COLO668 (cell line): ENCODE data around the gene ZC3H14.
"Not testable (repeated sequence)": the region's sequence is repeated elsewhere in the genome, so short reads cannot be mapped to it uniquely, and the experiment has no call there.

ENCODE experiments used
- DNase-seq: peaks from one replicate; lab custom pipeline; 2025; ENCODE audit not compliant: unreplicated experiment; lab: John Stamatoyannopoulos, UW

ZC3H14 gene, protein sequence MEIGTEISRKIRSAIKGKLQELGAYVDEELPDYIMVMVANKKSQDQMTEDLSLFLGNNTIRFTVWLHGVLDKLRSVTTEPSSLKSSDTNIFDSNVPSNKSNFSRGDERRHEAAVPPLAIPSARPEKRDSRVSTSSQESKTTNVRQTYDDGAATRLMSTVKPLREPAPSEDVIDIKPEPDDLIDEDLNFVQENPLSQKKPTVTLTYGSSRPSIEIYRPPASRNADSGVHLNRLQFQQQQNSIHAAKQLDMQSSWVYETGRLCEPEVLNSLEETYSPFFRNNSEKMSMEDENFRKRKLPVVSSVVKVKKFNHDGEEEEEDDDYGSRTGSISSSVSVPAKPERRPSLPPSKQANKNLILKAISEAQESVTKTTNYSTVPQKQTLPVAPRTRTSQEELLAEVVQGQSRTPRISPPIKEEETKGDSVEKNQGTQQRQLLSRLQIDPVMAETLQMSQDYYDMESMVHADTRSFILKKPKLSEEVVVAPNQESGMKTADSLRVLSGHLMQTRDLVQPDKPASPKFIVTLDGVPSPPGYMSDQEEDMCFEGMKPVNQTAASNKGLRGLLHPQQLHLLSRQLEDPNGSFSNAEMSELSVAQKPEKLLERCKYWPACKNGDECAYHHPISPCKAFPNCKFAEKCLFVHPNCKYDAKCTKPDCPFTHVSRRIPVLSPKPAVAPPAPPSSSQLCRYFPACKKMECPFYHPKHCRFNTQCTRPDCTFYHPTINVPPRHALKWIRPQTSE

GRCh38 chr14:88562831-88563686 is at the start of gene ZC3H14:
Gene ZC3H14, plus strand, starts transcription at chr14:88563037. Its CDS starts 97 bp downstream, at chr14:88563134.
- peak; percentile 95 for DNase-seq

- DNase-seq: no peak
These were observed 47.2 kb upstream of the ZC3H14 start for GRCh38 chr14:88515499-88516221.

- peak; percentile 16 for DNase-seq
These were observed 45.9 kb upstream of the ZC3H14 start for GRCh38 chr14:88516861-88517357.

DNA sequence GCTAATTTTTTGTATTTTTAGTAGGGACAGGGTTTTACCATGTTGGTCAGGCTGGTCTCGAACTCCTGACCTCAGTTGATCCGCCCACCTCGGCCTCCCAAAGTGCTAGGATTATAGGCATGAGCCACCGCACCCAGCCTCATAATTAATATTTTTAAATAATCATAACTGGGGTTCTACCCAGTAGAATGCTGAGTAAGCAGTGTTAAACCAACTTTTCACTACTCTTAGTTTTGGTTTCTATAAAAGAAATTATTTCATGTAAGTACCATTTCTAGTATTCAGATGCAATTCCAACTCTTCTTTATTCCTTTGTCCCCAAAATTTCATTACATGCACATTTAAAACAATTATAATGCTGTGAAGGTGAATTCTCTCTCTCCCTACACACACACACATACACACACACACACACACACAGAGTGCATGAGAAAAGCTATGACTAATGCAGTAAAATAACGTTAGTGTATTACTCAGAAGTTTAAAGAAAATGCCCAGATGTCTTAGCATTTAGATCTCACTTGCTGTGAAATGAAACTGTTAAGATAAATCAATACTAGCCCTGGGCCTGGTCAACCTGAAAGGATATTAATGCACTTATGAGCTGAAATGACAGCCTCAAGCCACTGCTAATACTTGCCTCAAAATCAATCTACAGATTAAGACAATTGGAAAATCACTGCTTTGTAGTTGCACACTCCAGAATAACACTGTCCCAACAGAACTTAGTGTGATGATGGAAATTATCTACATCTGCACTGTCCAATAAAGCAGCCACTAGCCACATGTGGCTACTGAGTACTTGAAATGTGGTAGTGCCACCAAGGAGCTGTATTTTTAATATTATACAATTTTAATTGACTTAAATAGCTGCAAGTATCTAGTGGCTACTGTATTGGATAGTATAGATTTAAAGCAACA is 44.0 kb upstream of the ZC3H14 start:
- DNase-seq: no peak

DNA sequence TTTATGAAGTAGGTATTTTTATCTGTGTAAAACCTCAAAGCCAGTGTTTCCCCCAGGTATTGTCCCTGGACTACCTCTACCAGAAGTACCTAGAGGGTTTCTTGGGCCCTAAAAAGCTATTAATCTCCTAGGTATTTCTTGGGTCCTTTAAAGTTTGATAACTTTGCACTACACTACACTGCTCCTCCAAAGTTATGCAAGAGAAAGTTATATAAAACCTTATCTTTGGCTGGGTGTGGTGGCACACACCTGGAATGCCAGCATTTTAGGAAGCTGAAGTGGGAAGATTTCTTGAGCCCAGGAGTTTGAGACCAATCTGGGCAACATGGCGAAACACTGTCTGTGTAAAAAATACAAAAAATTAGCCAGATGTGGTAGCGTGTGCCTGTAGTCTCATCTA is 42.9 kb upstream of the ZC3H14 start:
- no peak for DNase-seq

DNA sequence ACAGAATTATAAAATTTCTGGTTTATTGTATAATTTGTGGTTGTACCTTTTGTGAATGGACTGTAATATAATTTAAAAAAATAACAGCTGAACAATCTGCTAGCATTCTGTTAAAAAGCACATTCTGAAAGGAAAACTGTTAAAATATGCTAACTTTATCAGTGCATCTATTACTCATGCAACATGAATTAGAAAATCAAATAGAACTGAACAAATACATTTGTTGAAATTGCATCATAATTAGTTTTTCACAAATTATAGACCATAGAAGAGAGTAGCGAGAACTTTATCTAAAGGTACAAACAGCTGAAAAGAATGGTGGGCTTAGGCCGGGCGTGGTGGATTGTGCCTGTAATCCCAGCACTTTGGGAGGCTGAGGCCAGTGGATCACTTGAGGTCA is 41.0 kb upstream of the ZC3H14 start:
- no peak for DNase-seq

DNA sequence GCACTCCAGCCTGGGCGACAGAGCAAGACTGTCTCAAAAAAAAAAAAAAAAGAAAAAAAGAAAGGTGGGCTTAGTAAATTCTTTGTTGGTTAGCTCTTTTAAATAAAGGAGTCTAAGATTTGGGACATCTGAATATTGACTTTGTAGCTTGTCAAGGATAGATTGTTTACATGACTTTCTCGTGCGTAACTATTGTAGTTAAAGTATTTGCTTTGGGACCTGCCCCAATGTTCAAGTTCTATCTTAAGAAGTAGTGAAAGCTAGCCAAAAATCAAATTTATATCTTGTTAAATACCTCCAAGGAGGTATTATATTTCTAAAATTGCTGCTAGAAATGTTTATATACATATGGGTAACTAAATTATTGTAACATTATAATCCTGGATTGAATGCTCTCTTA is 40.4 kb upstream of the ZC3H14 start:
- DNase-seq: no peak

DNA sequence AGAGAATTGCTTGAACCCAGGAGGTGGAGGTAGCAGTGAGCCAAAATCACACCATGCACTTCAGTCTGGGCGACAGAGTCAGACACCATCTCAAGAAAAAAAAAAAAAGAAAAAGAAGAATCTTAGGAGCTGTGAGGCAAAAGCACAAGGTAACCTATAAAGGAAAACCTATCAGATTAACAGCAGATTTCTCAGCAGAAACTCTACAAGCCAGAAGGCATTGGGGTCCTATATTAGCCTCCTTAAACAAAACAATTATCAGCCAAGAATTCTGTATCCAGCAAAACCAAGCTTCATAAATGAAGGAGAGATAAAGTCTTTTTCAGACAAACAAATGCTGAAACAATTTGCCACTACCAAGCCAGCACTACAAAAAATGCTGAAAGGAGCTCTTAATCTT is 32.9 kb upstream of the ZC3H14 start:
- not testable (repeated sequence) for DNase-seq

DNA sequence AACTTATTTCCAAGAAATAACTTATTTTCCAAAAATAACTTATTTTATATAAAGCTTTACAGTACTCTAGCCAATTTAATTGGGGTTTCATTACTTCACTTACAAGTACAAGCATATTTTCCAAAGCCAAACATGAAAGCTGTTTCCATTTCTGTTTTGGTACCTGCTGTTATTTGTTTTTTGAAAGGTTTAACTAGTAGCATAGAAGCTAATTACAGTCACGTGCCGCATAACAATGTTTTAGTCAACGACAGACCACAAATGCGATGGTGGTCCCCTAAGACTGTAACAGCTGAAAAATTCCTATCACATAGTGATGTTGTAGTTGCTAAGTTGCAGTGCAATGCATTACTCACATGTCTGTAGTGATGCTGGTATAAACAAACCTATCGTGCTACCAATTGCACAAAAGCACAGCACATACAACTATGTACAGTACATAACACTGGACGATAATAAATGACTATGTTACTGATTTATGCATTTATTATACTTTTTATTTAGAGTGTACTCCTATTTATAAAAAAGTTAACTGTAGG is 29.7 kb upstream of the ZC3H14 start:
- no peak for DNase-seq

DNA sequence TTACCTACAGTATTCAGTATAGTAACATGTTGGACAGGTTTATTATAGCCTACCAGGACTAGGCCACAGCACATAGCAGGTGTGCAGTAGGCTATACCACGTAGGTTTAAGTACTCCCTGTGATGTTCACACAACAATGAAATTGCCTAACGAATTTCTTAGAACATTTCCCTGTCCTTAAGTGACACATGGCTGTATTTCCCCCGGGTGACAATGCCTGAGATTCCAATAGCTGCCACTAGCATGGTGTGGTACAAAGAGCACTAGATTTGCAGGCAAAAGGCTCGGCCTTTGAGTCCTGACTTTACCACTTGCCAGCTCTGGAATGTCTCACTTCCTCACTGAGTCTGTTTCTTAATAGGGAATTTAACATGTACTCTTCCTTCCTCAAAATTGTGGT is 27.7 kb upstream of the ZC3H14 start:
- no peak for DNase-seq

- no peak for DNase-seq
These were observed 27.0 kb upstream of the ZC3H14 start for GRCh38 chr14:88535813-88536212.

GRCh38 chr14:88541324-88541723 is 21.5 kb upstream of the ZC3H14 start:
- no peak for DNase-seq

GRCh38 chr14:88542857-88543795 is 19.7 kb upstream of the ZC3H14 start:
- no peak for DNase-seq

- DNase-seq: no peak
These were observed 17.6 kb upstream of the ZC3H14 start for GRCh38 chr14:88545256-88545655.

DNA sequence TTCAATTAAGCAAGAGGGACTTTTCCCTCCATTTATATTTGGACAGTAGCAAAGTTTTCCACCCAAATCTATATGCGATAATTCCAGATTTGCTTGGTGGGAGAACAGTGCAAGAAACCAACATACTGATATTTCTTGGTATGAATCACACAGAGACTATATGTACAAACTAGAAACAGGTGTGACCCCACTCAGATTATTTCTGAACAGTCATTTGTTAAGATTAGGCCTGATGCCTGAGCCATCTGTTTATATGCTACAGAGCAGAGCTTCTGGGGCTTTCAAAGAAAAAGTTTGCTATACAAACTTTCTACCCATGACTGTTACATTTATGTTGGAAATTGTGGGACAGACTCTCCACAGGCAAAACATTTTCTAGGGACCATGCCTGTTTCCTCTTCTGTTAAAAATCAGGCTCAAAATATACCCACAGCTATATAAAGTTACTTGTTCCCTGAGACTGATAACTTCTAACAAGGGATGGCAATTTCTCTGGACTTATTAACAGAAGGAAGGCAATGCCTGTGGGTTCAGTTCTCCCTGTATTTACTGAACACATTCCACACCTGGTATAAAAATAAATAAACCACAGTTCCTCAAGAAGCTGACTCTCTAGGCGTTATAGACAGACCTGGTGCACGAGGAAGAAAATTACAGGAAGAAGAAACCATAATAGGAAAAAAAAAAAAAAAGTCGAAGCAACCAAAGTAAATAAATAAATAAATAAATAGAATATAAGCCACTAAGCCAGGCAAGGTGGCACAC is 16.0 kb upstream of the ZC3H14 start:
- DNase-seq: no peak

DNA sequence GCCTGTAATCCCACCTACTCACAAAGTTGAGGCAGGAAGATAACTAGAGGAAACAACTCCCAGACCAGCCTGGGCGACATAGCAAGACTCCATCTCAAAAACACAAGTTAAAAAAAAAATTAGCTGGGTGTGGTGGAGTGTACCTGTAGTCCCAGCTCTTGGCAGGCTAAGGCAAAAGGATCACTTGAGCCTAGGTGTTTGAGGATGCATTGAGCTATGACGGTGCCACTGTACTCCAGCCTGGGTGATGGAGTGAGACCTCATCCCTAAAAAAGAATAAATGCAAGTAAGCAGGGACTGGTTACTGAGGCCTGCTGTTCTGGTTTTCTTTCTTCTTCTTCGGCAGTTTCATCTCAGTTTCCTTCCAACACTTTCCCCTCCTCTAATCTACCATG is 15.5 kb upstream of the ZC3H14 start:
- no peak for DNase-seq

DNA sequence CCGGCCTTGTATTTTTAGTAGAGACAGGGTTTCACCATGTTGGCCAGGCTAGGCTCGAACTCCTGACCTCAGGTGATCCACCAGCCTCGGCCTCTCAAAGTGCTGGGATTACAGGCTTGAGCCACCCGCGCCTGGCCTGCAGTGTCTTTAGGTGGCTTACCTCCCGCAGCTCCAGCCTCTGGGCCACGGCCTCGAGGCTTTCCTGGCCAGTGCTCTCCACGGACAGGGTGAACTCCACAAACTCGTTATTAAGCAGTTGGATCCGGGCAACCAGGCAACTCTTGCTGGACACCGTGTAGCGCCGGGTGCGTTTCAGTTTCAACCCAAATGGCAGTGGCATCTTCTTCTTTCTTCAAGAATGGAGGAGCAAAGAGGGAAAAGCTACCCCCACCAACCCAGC is 12.8 kb upstream of the ZC3H14 start:
- DNase-seq: no peak
